Fibroblast of villous mesenchyme (primary cell): ENCODE data around the gene MACROD2. TPM values are rescaled to one million over a fixed set of nuclear protein-coding genes. Genes with fewer than 3 reads are reported as not detected.

Experiments
- DNase-seq: peaks from one replicate; pipeline ENCODE4 v3.0.0-alpha.2; 2010; ENCODE audit warnings: low read depth
- H3K4me3 ChIP-seq: 2 replicates; pipeline ENCODE4 v1.5.1; 2011; ENCODE audit warnings: low read depth, mild to moderate bottlenecking, low read length
- total RNA-seq: library from RNA; depleted of rRNA; stranded (reverse); fragments of >200 nt; gene quantifications from 2 replicates; pipeline ENCODE4 v1.2.3, GENCODE V29; 2012
- TF ChIP-seq, protein P1 (sequence below): IDR thresholded peaks from 2 replicates; pipeline ENCODE4 v1.5.1; 2012; ENCODE audit warnings: low read depth, mild to moderate bottlenecking, low read length; ENCODE audit not compliant: insufficient read depth

MACROD2 gene
- total RNA-seq, 1 donor: 1.7 TPM

DNA sequence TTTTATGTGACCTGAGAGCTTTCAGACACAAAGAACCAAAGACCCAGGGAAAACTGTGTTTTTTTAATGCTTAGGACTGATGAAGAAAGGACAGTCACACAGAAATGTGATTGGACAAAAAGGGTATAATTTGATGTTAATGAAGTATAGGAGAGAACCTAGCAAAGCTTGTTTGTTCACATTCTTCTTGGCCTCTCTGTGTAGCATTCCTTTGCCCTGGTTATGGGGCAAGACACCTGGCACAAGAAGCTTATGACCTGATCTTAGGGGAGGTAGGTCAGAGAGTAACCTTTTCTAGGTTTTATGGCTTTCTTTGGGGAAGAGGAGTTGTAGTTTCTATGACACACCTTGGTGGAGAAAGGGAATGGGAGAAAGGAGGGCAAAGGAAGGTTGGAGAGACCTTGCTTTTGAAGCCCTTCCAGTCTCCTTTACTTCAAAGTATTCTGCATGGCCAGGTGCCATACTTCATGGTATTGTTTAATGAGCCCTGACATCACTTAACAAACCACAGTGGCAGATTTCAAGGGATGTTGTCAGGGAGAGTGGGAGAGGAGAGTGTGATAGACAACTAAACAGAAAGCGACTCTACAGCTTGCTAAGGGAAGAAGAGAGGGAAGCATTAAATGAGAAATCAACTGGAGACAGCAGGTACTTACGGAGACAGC is 1043.9 kb downstream of the MACROD2 start:
- TF ChIP-seq, protein P1, sequence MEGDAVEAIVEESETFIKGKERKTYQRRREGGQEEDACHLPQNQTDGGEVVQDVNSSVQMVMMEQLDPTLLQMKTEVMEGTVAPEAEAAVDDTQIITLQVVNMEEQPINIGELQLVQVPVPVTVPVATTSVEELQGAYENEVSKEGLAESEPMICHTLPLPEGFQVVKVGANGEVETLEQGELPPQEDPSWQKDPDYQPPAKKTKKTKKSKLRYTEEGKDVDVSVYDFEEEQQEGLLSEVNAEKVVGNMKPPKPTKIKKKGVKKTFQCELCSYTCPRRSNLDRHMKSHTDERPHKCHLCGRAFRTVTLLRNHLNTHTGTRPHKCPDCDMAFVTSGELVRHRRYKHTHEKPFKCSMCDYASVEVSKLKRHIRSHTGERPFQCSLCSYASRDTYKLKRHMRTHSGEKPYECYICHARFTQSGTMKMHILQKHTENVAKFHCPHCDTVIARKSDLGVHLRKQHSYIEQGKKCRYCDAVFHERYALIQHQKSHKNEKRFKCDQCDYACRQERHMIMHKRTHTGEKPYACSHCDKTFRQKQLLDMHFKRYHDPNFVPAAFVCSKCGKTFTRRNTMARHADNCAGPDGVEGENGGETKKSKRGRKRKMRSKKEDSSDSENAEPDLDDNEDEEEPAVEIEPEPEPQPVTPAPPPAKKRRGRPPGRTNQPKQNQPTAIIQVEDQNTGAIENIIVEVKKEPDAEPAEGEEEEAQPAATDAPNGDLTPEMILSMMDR: no peak
- no peak for DNase-seq
- H3K4me3 ChIP-seq: no peak overlapping the region

DNA sequence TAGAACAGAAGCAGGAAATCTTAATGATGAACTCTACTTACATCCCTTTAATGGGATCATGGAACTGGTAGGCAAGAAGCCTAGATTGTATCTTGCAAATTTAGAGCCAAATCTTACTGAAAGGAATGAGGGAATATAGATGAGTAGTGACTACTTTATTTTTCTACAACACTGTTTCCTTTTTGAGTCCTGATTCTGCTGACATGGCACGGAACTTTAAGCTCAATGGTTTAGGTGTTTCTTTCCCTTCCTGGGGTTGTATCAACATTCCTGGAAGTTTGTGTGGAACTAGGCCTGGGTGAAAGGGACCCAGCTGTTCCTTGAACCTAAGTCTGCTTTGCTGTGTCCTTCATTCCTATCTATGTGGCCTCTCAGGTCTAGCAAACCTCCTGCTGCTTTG is 1047.4 kb downstream of the MACROD2 start:
- TF ChIP-seq, protein P1: no peak
- no peak overlapping the region for H3K4me3 ChIP-seq

DNA sequence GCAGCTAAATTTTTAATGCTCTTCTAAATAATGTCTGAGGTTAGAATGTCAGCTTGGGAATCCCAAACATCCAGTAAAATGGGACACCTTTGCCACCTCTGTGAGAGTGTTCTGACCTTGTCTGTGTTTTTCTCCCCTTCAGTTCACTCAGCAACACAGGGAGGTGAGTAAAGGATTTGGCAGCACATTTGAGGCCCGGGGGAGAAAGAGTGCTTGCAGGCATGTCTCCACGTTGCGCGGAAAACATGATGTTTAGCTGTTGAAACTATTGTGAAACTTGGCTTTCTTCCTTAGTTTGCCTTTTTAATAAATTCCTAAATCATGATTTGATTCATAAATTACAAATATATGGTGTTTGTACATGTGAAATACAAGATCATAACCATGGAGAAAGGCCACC is 1049.9 kb downstream of the MACROD2 start:
- DNase-seq: peak; percentile 22
- TF ChIP-seq, protein P1: no peak
- H3K4me3 ChIP-seq: no peak overlapping the region

More for the DNA sequence above, 1047.4 kb downstream of the MACROD2 start:
- DNase-seq: no peak

DNA sequence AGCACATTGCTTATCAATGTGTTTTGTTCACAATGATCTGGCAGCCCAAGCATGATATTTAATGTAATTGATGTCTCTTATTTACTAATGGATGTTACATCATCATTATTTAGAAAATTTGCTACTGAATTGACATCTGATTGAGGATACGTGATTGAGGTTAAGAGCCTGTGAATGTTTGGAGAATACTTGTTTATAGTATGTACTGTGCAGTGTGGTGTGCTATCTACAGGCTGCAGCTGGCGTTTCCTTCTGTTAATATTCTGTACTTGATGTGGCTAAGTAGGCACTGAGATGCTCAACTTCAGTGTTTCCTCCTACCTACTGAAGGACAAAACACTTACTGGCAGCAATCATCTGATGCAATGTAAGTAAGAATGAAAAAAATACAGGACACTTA is 1051.7 kb downstream of the MACROD2 start:
- no peak overlapping the region for H3K4me3 ChIP-seq
- TF ChIP-seq, protein P1: no peak
- no peak for DNase-seq

DNA sequence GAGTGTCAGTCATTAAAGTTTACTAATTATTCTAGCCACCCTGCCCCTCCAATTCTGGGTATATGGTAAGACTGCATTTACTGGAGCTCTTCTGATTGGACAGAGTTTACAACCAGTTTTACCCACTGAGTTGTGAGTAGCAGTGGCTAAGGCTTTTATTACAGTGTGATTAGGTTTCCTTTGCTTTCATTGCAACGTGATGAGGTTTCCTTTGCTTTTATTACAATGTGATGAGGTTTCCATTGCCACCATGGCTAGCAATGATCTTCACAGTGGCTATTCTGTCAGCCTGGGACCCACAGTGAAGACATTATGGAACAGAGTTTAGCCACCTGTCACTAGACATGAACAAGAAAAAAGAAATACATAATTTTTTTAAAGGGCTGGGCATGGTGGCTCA is 1052.3 kb downstream of the MACROD2 start:
- TF ChIP-seq, protein P1: no peak
- no peak for DNase-seq
- H3K4me3 ChIP-seq: no peak overlapping the region

DNA sequence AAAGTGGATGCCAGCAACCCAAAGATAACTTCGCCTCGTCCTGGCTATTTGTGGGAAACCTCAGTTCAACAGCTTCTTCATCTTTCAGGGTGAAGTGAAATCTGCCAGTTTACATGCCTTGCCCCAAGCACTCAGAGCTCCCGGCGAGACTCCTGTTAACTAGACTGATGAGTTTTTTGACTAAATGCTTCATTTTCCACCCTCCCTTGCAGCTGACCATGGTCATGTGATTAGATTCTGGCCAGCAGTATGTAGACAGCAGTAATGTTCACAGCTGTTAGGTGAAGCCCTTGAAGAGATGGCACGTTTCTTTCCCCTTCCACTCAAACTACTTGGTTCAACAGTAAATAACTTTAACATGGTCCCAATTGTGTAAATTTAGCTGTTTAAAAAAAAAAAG is 1060.9 kb downstream of the MACROD2 start:
- no peak for DNase-seq
- TF ChIP-seq, protein P1: no peak
- H3K4me3 ChIP-seq: no peak overlapping the region

DNA sequence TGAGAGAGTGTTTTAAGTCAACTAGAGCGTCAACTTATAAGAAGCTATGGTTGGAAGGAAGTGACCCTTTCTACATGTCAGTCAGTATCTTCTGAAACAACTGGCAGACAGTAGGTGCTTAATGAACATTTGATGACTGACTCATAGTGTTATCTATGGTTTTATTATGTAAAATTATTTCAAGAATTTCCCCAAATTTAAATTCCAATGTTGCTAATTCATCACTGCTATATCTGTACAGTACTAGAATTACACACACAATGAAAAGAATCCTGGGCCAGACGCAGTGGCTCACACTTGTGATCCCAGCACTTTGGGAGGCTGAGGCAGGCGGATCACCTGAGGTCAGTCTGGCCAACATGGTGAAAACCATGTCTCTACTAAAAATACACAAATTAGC is 1063.5 kb downstream of the MACROD2 start:
- H3K4me3 ChIP-seq: no peak overlapping the region
- TF ChIP-seq, protein P1: no peak
- no peak for DNase-seq
